Thyroid gland (tissue), 4 donors: ENCODE results near the gene KCTD19.

ENCODE experiments used
- POLR2A ChIP-seq, 2 donors: fragments of 450-650 bp; IDR thresholded peaks; one replicate each; pipeline ENCODE4 v1.6.1; 2017; ENCODE audit warnings: antibody characterized with exemption in 2 of 2, mild to moderate bottlenecking in 2 of 2, moderate library complexity in 1 of 2
- TF ChIP-seq, protein P1 (sequence below), 6 experiments: fragments of 200-600 bp in 3 of 6; fragments of 450-650 bp in 3 of 6; sonication (generic) in 3 of 6; IDR thresholded peaks; one replicate each; pipeline ENCODE4 v1.5.1; 2016 to 2019; ENCODE audit warnings: antibody characterized with exemption in 6 of 6, mild to moderate bottlenecking in 2 of 6, inconsistent platforms in 1 of 6, moderate library complexity in 1 of 6

DNA sequence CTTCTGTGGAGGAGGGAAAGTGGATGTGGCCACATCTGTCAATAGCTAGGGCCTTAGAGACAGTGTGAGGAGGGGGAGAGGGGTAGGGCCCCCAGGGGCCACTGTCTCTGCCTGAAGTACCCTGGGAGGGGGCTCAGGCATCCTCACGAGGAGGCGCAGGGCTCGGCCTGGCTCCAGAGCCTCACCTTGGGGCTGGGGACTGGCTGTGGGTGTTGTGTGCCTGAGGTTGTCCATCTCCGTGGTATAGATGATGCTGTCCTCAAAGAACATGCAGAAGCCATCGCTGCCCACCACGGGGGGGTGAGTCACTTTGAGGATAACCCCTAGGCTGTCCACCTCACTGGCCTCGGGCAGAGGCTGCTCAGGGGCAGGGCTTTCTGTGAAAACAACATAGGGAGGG lies 35.1 kb downstream of the KCTD19 start:
- TF ChIP-seq, protein P1, sequence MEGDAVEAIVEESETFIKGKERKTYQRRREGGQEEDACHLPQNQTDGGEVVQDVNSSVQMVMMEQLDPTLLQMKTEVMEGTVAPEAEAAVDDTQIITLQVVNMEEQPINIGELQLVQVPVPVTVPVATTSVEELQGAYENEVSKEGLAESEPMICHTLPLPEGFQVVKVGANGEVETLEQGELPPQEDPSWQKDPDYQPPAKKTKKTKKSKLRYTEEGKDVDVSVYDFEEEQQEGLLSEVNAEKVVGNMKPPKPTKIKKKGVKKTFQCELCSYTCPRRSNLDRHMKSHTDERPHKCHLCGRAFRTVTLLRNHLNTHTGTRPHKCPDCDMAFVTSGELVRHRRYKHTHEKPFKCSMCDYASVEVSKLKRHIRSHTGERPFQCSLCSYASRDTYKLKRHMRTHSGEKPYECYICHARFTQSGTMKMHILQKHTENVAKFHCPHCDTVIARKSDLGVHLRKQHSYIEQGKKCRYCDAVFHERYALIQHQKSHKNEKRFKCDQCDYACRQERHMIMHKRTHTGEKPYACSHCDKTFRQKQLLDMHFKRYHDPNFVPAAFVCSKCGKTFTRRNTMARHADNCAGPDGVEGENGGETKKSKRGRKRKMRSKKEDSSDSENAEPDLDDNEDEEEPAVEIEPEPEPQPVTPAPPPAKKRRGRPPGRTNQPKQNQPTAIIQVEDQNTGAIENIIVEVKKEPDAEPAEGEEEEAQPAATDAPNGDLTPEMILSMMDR (IDR thresholded peaks at IDR 0.05): no peak
- TF ChIP-seq POLR2A (IDR thresholded peaks at IDR 0.05): no peak
